Measurements from ENCODE around the gene CACNA2D3.

CACNA2D3 gene

DNA sequence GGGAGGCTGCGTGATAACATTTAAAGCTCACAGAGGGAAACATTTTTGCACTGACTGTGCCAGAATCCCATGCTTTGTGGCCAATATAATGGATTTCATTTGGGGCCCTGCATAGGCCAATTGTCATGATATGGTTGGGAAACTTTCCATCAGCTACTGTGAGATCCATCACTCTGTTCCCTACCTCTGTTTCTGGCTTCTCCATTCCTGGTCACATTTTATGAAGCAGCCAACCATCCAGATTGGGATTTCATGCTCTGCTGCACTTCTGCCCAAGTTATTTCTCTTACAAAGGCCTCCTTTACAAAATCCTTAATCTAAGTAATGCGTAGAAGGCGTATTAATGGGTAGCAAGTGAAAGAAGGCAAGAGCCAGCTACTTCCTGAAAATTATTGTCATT, 584.4 kb downstream of the CACNA2D3 start:
- no peak for DNase-seq (ENCODE audit: low read depth)
- H3K4me3 ChIP-seq (ENCODE audit: low read length) = no peak overlapping the region
- TF ChIP-seq CTCF (conservative IDR thresholded peaks at IDR 0.05; ENCODE audit: low read length) = no peak

GRCh38 chr3:54709785-54710184, 587.4 kb downstream of the CACNA2D3 start:
- no peak for DNase-seq (ENCODE audit: low read depth)
- H3K4me3 ChIP-seq (ENCODE audit: low read length) = no peak overlapping the region
- TF ChIP-seq CTCF (conservative IDR thresholded peaks at IDR 0.05; ENCODE audit: low read length) = no peak

DNA sequence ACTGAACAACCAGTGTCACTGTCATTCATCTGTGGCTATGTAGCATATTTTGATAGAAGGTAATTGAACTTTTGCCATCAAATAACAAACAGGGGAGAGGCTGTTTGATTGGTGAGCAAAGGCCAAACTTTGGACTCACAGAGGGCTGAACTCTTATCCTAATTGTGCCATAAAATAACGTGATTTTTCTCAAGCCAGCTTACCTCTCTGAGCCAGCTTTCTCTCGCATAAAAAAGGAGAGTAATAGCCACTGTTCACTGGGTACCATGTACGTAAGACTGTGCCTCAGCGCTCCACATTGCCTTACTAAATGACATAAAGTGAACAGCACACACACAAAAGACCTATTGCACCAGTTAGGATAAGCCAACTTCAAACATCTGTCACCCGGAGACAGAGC, 588.6 kb downstream of the CACNA2D3 start:
- H3K4me3 ChIP-seq (ENCODE audit: low read length) = no peak overlapping the region
- DNase-seq (ENCODE audit: low read depth) = no peak
- TF ChIP-seq CTCF (conservative IDR thresholded peaks at IDR 0.05; ENCODE audit: low read length) = no peak

DNA sequence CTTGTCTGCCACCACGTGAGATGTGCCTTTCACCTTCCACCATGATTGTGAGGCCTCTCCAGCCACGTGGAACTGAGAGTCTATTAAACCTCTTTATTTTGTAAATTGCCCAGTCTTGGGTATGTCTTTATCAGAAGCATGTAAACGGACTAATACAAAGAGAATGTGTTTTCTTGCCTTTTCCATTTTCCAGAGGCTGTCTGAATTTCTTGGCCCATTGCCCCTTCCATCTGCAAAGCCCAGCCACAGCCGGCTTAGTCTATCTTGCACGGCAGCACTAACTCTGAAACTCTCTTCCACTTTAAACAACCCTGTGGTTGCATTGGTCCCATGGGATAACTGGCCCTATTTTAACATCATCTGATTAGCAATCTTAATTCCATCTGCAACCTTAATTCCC, 590.2 kb downstream of the CACNA2D3 start:
- no peak for TF ChIP-seq CTCF (conservative IDR thresholded peaks at IDR 0.05; ENCODE audit: low read length)
- DNase-seq (ENCODE audit: low read depth) = peak; percentile 8
- no peak overlapping the region for H3K4me3 ChIP-seq (ENCODE audit: low read length)

DNA sequence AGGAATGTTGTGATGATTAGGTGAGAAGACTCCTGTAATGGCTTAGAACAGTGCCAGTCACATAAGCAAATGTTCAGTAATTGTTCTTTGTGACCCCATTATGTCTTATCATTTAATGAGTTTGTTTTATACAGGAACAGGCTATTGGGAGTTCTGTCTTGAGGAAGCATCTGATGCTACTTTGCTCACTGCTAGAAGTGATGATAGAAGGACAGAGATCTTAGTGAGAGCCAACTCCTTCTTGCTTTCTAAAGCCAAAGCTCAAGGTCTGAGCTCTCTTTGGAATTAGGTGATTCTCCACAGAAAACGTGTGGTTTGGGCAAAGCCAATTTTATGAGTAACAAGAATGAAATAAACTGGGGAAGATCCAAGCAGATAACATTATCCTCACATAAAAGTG, 590.7 kb downstream of the CACNA2D3 start:
- no peak overlapping the region for H3K4me3 ChIP-seq (ENCODE audit: low read length)
- TF ChIP-seq CTCF (conservative IDR thresholded peaks at IDR 0.05; ENCODE audit: low read length) = no peak
- no peak for DNase-seq (ENCODE audit: low read depth)

DNA sequence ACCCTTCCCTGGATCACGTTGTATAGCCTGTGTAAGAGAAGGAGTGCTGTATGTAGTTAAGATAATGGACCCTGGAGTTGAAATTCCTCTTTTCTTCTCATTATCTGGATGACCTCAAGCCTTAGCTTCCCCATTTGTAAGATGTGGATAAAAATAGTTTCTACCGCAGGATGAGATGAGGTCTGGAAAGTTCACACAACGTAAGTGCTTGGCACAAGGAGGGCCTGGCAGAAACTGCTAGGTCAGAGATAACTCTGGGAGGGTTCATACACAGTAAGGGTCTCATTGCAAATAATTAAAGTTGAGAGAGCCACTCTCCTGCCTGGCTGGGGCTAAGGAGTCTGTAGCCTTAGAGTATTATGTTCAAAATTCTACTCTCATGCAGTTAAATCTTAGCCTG, 591.1 kb downstream of the CACNA2D3 start:
- no peak overlapping the region for H3K4me3 ChIP-seq (ENCODE audit: low read length)
- no peak for DNase-seq (ENCODE audit: low read depth)
- TF ChIP-seq CTCF (conservative IDR thresholded peaks at IDR 0.05; ENCODE audit: low read length) = no peak

DNA sequence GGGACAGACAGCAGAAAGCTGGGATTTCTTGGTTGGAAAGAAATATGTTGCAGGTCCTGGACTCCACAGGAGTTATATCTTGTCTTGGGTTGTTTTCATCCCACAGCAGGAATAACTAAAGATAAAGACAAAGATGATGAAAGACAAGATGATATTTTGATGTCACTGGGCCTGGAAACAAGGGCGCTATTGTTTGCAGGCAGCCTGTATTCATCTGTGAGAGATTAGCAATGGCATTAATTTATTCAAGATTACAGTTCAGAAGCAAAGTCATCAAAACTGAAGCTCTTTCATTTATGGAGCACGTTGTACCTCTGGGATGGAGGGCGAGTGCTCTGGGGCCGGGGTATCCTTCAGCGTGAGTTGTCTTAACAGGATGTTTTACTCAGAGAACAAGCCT, 591.7 kb downstream of the CACNA2D3 start:
- DNase-seq (ENCODE audit: low read depth) = no peak
- TF ChIP-seq CTCF (conservative IDR thresholded peaks at IDR 0.05; ENCODE audit: low read length) = no peak

More for the DNA sequence above, 591.7 kb downstream of the CACNA2D3 start:
- no peak overlapping the region for H3K4me3 ChIP-seq (ENCODE audit: low read length)
